SU-DHL-6 (cell line): ENCODE data around the gene TOMM40L.

ENCODE experiments used
- H2AFZ ChIP-seq: fragments of 200-600 bp; sonication (generic); 2 replicates; pipeline ENCODE4 v1.6.1; 2014; ENCODE audit warnings: low read depth, mild to moderate bottlenecking, moderate library complexity, mixed read lengths, antibody characterized with exemption, low read length; ENCODE audit not compliant: severe bottlenecking
- H3F3A ChIP-seq: fragments of 200-600 bp; shearing (Covaris generic); 2 replicates; pipeline ENCODE4 v1.6.0; 2016; ENCODE audit warnings: antibody characterized with exemption, mild to moderate bottlenecking; ENCODE audit not compliant: insufficient read depth
- H3K27ac ChIP-seq: fragments of 200-600 bp; sonication (generic); 2 replicates; pipeline ENCODE4 v1.5.1; 2016; ENCODE audit warnings: low read depth, mild to moderate bottlenecking, low read length, moderate library complexity, mixed read lengths
- H3K27me3 ChIP-seq: fragments of 200-600 bp; sonication (generic), shearing (Covaris generic); 2 replicates; pipeline ENCODE4 v1.6.0; 2014; ENCODE audit warnings: mild to moderate bottlenecking, low read length
- H3K36me3 ChIP-seq: fragments of 200-600 bp; sonication (generic); 2 replicates; pipeline ENCODE4 v1.6.1; 2014; ENCODE audit warnings: mild to moderate bottlenecking, low read length, mixed read lengths
- H3K4me2 ChIP-seq: fragments of 300-600, 200-600 bp; shearing (Covaris generic), sonication (generic); 2 replicates; pipeline ENCODE4 v1.6.0; 2014; ENCODE audit warnings: low read length, low read depth, mild to moderate bottlenecking; ENCODE audit not compliant: poor library complexity, severe bottlenecking
- H3K4me3 ChIP-seq: fragments of 200-600 bp; sonication (generic); 2 replicates; pipeline ENCODE4 v1.5.1; 2014; ENCODE audit warnings: antibody characterized with exemption, low read length, mild to moderate bottlenecking, mixed read lengths; ENCODE audit not compliant: insufficient read depth, poor library complexity, severe bottlenecking
- H3K79me2 ChIP-seq: fragments of 200-600 bp; sonication (generic); 2 replicates; pipeline ENCODE4 v1.6.1; 2014; ENCODE audit warnings: mild to moderate bottlenecking, low read length, moderate library complexity; ENCODE audit not compliant: insufficient read depth
- H3K9ac ChIP-seq: fragments of 200-600 bp; sonication (generic); 2 replicates; pipeline ENCODE4 v1.7.0; 2014; ENCODE audit warnings: mild to moderate bottlenecking, low read length
- H3K9me2 ChIP-seq: fragments of 200-600 bp; sonication (generic); replicated peaks from 2 replicates; pipeline ENCODE4 v1.6.1; 2014; ENCODE audit warnings: low read length; ENCODE audit not compliant: insufficient read depth
- H3K9me3 ChIP-seq: fragments of 200-600 bp; sonication (generic); 2 replicates; pipeline ENCODE4 v1.6.1; 2014; ENCODE audit warnings: low read length, mixed read lengths; ENCODE audit not compliant: insufficient read depth
- H4K20me1 ChIP-seq: fragments of 200-600 bp; sonication (generic); 2 replicates; pipeline ENCODE4 v1.6.1; 2014; ENCODE audit warnings: low read depth, mild to moderate bottlenecking, antibody characterized with exemption, low read length, moderate library complexity, mixed read lengths
- CTCF ChIP-seq: fragments of 200-600 bp; sonication (generic); IDR thresholded peaks from one replicate; pipeline ENCODE4 v1.5.1; 2017; ENCODE audit warnings: antibody characterized with exemption, mild to moderate bottlenecking, low read length, moderate library complexity; ENCODE audit not compliant: insufficient read depth, poor library complexity, severe bottlenecking
- EZH2phosphoT487 ChIP-seq: fragments of 200-600 bp; sonication (generic), shearing (Covaris generic); conservative IDR thresholded peaks from 2 replicates; pipeline ENCODE4 v1.6.1; 2018; ENCODE audit warnings: mild to moderate bottlenecking, antibody characterized with exemption, low read length, moderate library complexity, mixed read lengths

Gene TOMM40L

GRCh38 chr1:161198194-161198896 is 27.5 kb upstream of the TOMM40L start:
- H3K27ac ChIP-seq, result no peak overlapping the region

GRCh38 chr1:161198897-161199431 is 26.9 kb upstream of the TOMM40L start, which contains the start of gene ADAMTS4:
ADAMTS4 (minus strand) TSS chr1:161199054; CDS start chr1:161198627, 427 bp downstream.
- H3F3A ChIP-seq, result no peaks in the 10 kb centered on the region
- no peak within 1 kb of the TSS for H3K4me2 ChIP-seq
- H2AFZ ChIP-seq, result no peak within 1 kb of the TSS
- H3K9me2 ChIP-seq, result no peaks in the 10 kb centered on the region
- no peaks in the 10 kb centered on the region for H4K20me1 ChIP-seq
- H3K27me3 ChIP-seq, result no peaks in the 10 kb centered on the region
- H3K9me3 ChIP-seq, result no peaks in the 10 kb centered on the region
- no peak within 1 kb of the TSS for H3K9ac ChIP-seq
- TF ChIP-seq CTCF (no peak), EZH2phosphoT487 (no peak)
- H3K4me3 ChIP-seq, result no peak within 1 kb of the TSS
- no peaks in the 10 kb centered on the region for H3K36me3 ChIP-seq
- no peak within 1 kb of the TSS for H3K27ac ChIP-seq
- H3K79me2 ChIP-seq, result peaks cover 10% of the 10 kb centered on the region

More at GRCh38 chr1:161198194-161198896, 27.5 kb upstream of the TOMM40L start:
- Histone ChIP-seq H3K9ac (no peak overlapping the region), H3K9me2 (no peaks in the 10 kb centered on the region), H3K36me3 (no peaks in the 10 kb centered on the region), H3K4me3 (no peak overlapping the region), H3K27me3 (no peaks in the 10 kb centered on the region), H3K79me2 (peaks cover 10% of the 10 kb centered on the region), H3K4me2 (no peak overlapping the region), H3K9me3 (no peaks in the 10 kb centered on the region), H4K20me1 (no peaks in the 10 kb centered on the region), H2AFZ (no peak overlapping the region), H3F3A (no peaks in the 10 kb centered on the region)
- no peak for TF ChIP-seq CTCF
- no peak for TF ChIP-seq EZH2phosphoT487

DNA sequence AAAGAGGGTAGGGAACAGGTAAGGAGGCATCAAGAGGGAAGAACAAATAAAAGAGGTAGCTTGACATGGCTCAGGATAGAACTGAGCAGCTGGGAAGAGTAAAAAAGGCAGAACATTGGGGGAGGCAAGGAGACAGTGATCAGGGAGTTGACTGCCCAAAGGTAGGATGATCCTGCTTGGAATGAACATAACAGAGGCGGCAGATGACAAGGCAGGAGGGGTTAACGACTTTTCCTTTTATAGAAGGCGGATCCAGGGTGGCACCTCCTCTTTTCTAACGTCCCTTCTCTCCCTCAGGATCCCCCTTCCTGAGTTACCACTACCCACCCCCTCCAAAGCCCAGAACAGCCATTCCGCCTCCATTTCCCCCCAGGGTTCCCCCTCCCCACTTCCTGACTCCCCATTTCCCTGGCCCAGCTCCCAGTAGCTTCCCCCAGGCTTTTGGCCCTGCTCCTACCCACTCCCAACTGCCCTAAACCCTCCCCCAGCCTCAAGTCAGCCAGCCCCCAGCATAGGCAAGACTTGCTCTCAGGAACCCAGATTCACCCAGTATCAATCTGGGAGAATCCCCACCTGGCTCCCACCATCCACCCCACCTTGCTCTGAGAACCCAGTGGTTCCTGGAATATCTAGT is 26.2 kb upstream of the TOMM40L start:
- Histone ChIP-seq H3K36me3 (no peaks in the 10 kb centered on the region), H4K20me1 (no peaks in the 10 kb centered on the region), H3K9ac (no peak overlapping the region), H3K27me3 (no peaks in the 10 kb centered on the region), H2AFZ (no peak overlapping the region), H3K9me2 (no peaks in the 10 kb centered on the region), H3K4me2 (no peak overlapping the region), H3K9me3 (no peaks in the 10 kb centered on the region), H3K4me3 (no peak overlapping the region), H3F3A (no peaks in the 10 kb centered on the region), H3K27ac (no peak overlapping the region), H3K79me2 (peaks cover 10% of the 10 kb centered on the region)
- TF ChIP-seq CTCF (no peak), EZH2phosphoT487 (no peak)
